Mammary epithelial cell (primary cell): ENCODE results near the gene CELF2.

Experiments
- CTCF ChIP-seq, 2 donors: IDR thresholded peaks in 1 of 2; conservative IDR thresholded peaks in 1 of 2; 2 replicates each; pipeline ENCODE4 v1.5.1; 2011 to 2012; ENCODE audit warnings: inconsistent platforms in 2 of 2, low read length in 2 of 2, mild to moderate bottlenecking in 2 of 2, control low read depth in 1 of 2, low read depth in 1 of 2; ENCODE audit not compliant: insufficient read depth in 1 of 2; ENCODE audit errors: extremely low read depth in 1 of 2
- EZH2 ChIP-seq: IDR thresholded peaks from 2 replicates; pipeline ENCODE4 v1.6.1; 2012; ENCODE audit warnings: low read length, inconsistent platforms, borderline replicate concordance

DNA sequence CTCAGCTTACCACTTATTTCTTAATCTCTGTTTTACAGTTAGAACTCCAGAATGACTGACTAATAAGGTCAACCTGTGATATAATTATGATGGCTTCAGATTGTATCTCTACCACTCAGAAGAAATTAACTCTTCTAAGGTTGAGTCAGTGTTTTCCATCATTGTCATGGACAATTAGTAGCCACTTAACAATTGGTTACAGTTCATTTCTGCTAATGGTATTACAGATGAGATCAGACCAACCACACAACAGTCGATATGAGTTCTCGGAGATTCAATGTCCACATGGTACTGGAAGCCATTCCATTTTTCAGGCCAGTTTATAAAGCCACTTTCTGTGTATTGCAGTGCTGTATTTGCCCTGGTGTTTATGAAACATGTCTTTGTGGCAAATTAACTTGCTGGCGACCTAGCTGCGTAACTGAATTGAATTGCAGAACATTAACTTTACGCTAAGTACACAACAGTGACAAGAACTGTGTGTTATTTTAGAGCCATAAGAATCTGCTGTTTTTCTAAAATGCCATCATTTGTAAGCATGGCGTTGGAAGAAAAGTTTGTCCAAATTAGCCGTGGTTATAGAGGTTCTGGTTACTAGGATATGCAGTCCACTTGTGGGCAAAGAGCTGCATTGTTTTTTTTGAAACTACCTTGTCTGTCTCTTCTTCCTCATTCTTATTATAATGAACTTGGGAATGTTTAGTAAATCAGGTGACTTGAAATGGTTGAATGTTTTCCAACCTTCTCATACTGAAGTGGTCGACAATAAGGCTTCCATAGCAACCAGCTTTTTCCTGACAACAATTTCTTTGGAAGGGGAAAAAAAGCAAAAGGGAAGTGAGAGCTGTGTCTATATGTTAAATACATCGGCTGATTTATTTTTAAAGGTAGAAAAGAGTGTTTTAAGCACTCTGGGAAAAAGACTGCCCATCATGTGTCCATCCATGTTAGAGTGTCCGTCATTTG is 76.4 kb downstream of the CELF2 start:
- no peak for TF ChIP-seq CTCF (conservative IDR thresholded peaks at IDR 0.05 in 1 of 2, IDR thresholded peaks at IDR 0.05 in 1 of 2; ENCODE audit: extremely low read depth in 1 of 2, insufficient read depth in 1 of 2, low read depth in 1 of 2, low read length in 2 of 2)
- no peak for TF ChIP-seq EZH2
